ENCODE measurements around the gene GIGYF2.
"Not testable (repeated sequence)": the region's sequence is repeated elsewhere in the genome, so short reads cannot be mapped to it uniquely, and the experiment has no call there.

GIGYF2 gene, protein sequence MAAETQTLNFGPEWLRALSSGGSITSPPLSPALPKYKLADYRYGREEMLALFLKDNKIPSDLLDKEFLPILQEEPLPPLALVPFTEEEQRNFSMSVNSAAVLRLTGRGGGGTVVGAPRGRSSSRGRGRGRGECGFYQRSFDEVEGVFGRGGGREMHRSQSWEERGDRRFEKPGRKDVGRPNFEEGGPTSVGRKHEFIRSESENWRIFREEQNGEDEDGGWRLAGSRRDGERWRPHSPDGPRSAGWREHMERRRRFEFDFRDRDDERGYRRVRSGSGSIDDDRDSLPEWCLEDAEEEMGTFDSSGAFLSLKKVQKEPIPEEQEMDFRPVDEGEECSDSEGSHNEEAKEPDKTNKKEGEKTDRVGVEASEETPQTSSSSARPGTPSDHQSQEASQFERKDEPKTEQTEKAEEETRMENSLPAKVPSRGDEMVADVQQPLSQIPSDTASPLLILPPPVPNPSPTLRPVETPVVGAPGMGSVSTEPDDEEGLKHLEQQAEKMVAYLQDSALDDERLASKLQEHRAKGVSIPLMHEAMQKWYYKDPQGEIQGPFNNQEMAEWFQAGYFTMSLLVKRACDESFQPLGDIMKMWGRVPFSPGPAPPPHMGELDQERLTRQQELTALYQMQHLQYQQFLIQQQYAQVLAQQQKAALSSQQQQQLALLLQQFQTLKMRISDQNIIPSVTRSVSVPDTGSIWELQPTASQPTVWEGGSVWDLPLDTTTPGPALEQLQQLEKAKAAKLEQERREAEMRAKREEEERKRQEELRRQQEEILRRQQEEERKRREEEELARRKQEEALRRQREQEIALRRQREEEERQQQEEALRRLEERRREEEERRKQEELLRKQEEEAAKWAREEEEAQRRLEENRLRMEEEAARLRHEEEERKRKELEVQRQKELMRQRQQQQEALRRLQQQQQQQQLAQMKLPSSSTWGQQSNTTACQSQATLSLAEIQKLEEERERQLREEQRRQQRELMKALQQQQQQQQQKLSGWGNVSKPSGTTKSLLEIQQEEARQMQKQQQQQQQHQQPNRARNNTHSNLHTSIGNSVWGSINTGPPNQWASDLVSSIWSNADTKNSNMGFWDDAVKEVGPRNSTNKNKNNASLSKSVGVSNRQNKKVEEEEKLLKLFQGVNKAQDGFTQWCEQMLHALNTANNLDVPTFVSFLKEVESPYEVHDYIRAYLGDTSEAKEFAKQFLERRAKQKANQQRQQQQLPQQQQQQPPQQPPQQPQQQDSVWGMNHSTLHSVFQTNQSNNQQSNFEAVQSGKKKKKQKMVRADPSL (N-terminal part only)

DNA sequence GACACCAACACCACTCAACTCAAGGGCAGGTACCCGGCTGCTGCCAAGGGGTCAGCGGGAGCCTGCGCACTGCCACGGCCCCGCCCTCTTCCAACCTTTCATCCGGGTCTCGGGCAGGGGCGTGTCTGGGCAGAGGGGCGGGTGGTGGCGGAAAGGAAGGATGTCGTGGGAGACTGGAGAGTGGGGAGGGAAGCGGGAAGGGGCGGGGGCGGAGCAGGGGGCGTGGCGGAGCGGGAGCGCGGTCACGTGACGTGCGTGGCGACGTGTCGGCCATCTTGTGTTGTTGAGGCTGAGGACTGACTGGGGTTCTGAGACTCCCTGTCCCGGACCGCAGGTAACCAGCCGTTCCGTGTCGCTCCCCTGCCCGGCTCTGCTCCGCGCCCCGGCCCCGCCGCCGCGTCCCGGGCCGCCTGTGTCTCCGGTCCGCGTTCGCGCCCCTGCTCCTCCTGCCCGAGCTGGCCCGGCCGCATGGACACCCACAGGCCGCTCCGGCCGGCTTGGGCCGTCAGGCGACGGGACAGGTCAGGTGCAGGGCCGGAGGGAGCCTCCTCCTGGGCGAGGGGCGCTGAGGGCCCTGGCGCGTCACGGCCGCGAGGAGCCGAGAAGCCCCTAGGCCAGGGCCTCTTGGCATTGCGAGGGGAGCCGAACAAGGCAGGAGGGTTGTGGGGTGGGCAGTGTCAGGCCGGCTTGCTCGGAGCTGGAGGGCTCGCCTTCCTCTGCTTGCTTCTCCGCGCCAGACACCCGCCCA is at the start of gene GIGYF2:
Gene GIGYF2, plus strand, starts transcription at position 273 of the 748 bp plus-strand sequence. CDS start 37,867 bp downstream, outside the sequence.
- peak; percentile 93 for DNase-seq

DNA sequence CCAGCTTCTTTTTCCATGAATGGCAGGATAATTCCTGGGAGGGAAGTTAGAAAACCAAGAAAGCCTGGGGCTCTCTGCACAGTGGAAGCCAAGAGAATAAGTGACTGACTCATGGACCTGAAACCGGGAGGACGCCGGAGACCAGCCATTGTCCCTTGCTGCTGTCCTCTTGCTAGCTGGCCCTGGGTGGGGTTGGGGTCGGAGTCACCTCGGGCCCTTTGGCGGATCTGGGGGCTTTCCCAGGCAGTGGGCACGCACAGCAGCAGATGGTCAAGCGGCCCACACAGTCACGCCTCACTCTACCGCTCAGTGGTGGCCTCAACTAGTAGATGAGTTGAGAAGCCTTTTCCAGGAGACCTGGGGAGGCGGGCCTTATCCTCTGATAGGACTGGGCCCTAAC is 48.1 kb upstream of the GIGYF2 start:
- DNase-seq, result no peak

DNA sequence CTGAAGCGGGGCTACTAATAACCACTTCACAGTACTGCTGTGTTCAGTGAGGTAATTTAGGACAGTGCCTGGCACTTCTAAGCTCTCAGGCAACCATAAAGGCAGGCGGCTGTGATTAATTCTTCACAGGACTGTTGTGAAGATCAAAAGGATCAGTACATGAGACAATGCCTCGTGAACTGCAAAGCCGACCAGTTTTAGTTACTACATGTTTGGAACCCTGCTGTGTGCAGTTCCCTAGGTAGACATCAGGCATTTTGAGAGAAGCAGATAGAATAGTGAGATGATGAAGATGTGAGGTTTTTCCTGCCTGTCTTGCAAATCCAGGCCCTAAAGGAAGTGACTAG is 44.7 kb upstream of the GIGYF2 start:
- DNase-seq, result no peak

DNA sequence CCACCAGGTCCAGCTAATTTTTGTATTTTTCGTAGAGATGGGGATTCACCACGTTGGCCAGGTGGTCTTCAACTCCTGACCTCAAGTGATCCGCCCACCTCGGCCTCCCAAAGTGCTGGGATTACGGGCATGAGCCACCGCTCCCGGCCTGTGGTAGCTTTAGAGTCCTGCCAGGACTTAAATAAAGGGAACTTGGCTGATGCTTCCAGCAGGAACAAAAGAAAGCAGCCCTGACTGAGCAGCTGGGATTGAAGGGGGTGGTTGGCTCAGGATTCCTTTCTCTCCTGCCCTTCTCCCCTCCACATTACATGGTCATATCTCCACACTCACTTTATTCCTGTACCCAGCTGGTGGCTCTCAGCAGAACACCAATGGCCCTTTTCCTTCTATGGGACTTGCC is 43.7 kb upstream of the GIGYF2 start:
- no peak for DNase-seq

GRCh38 chr2:232655392-232655791 is 41.7 kb upstream of the GIGYF2 start:
- DNase-seq, result no peak

GRCh38 chr2:232658217-232658785 is 38.8 kb upstream of the GIGYF2 start:
- no peak for DNase-seq

DNA sequence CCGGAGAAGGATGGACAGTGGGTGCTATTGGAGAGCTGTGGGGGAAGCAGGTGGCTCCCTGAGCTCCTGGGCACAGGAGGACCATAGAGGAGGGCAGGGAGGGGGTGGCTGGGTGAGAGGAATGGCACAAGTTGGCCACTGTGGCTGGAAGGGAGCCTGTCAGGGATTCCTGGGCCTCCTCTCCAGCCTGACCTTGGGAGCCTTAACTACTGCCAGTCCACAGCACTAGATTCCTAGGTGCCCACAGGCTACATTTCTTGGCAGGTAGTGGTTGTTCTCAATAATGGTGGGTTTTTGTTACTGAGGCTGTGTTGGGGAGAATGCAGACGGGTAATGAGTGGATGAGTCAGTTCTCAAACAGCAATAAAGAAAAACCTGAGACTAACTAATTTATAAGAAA is 37.8 kb upstream of the GIGYF2 start:
- no peak for DNase-seq

- DNase-seq, result no peak
These were observed 34.5 kb upstream of the GIGYF2 start for GRCh38 chr2:232662486-232663260.

GRCh38 chr2:232666051-232666805 is 30.9 kb upstream of the GIGYF2 start:
- DNase-seq, result no peak

DNA sequence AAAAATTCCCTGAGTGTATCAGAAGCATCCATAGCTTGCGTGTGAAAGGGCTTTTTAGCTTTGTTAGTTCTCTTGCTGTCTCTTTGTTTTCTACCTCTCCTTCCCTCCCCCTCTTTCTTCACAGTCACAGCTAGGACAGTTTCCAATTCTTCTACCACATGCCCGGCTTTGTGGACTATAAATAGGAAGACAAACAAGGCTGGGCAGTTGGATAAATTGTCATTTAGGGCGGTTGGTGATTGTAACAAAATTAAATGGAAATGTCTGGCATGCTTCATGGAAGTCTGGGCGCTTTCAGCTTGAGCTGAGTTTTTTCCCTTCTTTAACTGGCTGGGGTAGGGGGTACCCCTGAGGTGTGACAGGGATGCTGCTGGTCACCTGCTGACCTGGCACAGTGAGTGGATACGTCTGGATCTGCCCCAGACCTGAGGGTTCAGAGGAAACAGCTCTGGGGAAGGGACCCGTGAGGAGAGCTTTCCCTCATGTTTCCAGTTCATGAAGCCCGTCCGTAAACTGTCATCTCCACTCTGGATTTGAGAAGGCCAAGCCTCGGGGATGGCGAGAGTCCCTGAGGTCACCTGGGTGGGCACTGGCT is 29.0 kb upstream of the GIGYF2 start:
- no peak for DNase-seq

DNA sequence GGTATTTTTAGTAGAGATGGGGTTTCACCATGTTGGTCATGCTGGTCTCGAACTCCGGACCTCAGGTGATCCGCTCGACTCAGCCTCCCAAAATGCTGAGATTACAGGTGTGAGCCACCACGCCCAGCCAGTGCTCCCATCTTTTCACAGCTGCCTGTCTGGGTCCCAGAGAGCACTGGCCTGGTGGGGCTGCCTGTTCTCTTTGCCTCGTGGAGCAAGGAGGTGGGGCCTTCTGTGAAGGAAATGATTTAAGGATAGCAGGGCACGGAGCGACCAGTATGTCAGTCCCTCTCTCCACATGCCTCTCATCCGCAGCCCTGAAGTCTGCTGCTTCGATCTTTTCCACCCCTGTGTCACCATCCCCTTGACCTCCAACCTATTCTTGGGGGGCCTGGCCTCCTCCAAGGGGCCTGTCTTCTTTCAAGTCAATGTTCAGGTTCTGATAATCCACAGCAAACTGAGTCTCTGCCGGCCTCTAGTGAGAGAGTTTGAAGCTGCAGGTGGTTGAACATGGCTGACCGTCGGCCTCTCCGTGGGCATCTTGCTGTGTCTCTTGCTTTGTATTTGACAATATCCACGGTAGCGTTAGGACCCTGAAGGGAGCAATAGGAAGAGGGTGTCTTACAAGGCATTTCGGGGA is 28.2 kb upstream of the GIGYF2 start:
- DNase-seq, result no peak

GRCh38 chr2:232672588-232672987 is 24.5 kb upstream of the GIGYF2 start:
- DNase-seq, result no peak

DNA sequence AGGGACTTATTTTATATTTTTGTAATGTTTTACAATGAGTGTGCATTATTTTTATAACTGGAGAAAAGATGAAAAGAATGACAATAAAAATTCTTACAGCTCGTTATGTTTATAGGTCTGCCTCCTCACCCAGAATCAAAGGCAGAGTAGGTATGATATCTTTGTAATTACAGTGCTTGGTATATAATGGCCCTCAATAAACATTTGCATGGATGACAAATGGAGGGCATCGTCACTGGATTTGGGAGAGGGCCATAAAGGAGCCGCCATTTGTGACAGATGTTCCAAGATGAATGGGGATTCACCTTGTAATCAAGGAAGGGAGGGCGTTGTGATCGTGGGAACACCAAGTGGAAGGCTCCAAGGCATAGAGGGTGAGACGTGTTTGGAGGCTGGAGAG is 22.6 kb upstream of the GIGYF2 start:
- no peak for DNase-seq

DNA sequence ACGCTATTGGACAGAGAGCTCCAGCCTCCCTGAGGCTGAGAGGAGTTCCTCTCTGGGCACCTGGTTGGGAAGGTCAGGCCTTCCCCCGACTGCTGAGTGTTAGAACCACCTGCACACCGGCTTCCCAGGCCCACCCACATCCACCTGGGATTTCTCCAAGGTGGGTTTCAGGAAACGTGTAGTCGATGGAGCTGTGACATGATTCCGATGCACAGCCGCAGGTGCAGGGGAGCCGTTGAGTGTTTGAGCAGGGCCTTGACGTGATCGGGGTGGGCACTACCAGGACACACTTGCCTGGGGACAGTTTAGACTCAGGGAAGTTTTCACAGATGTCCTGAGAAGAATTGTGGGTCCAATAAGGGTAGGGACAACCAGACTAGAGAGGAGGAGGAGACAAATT is 21.8 kb upstream of the GIGYF2 start:
- no peak for DNase-seq

GRCh38 chr2:232680006-232680405 is 17.1 kb upstream of the GIGYF2 start:
- DNase-seq, result no peak

DNA sequence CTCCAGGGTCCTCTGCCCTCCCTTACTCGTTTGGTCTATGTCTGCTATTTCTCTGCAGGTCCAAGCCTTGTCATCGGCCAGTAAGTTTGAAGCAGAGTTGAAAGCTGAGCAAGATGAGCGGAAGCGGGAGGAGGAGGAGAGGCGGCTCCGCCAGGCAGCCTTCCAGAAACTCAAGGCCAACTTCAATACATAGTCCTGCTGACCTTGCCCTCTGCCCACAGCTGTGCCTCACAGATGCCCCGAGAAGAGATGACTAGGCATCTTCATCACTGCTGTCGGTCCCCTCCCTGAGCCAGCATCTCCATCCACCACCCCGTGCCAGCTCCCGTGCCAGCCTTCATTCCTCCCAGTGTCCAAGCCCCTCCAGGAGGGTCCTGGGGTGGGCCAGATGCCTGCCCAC is 15.6 kb upstream of the GIGYF2 start:
- DNase-seq, result no peak

DNA sequence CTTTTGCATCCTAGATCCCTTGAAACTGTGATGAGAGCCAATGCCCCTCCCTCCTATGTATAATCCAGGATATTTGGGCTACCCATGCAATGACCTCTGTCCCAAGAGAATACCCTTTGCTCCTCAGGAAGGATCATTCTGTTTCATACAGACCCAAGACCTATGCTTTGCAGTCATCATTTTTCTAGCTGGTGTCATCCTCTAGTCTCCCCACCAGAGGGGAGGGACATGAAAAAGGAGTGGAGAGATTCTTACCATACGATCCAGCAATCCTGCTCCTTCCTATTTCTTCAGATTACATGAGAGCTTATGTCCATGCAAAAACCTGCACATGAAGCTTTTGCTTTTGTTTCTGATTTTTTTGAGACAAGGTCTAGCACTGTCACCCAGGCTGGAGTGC is 13.8 kb upstream of the GIGYF2 start:
- DNase-seq, result no peak

DNA sequence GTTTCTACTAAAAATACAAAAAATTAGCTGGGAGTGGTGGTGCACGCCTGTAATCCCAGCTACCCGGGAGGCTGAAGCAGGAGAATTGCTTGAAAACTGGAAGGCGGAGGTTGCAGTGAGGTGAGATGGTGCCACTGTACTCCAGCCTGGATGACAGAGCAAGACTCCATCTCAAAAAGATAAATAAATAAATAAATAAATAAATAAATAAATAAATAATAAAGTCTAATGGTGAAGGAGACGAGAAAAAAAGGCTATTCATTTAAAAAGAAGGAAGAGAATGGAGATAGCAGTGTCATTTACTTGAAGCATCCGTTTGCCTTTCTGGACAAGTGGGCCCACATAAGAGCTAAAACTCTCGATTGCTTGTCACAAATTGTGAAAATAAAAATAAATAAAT is 11.7 kb upstream of the GIGYF2 start:
- DNase-seq, result not testable (repeated sequence)

DNA sequence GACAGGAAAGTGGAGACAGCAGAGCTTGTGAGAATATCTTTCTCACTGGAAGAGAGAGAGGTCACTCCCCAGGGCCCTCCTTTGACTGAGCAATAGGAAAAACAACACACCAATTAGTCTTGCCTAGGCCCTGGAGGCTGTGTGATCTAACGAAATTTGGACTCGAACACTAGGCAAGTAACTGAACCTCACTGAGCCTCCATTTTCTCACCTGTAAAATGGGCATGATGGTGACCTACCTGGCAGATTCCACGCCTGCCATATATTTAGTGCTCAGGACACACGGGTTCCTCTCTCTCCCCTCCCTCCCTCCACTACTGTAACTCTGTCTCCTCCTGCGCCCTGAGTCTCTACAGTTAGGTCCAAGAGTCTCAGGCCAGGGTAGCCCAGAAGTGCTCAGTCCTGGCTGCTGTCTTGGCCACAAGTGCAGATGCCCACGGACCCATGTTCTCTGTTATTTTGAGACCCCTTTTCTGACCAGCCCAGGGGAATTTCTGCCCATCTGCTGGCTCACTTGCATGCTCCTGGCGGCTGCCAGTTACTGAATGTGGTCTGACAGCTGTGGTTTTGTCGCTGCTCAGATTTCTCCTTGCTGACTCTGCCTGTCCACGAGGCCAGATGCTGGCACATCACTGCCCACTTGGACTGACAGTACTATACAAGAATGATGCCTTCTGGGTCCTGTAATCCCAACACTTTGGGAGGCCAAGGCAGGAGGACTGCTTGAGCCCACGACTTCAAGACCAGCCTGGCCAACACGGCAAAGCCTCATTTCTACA is 9.6 kb upstream of the GIGYF2 start:
- DNase-seq, result no peak

Measured in NCI-H1436 (cell line).